Neural cell (in vitro differentiated cells): ENCODE data around the gene DNAJB11. TPM values are rescaled to one million over a fixed set of nuclear protein-coding genes. Genes with fewer than 3 reads are reported as not detected.

Experiments
- H2AFZ ChIP-seq: fragments of 200-600, 300-800 bp; sonication (generic), shearing (Covaris generic); 2 replicates; pipeline ENCODE4 v1.6.0; 2014; ENCODE audit warnings: low read depth, mild to moderate bottlenecking, antibody characterized with exemption, low read length, moderate library complexity
- H3F3A ChIP-seq: fragments of 200-600 bp; shearing (Covaris generic); 2 replicates; pipeline ENCODE4 v1.6.1; 2016; ENCODE audit warnings: mild to moderate bottlenecking, moderate library complexity, mixed read lengths, antibody characterized with exemption, low read length; ENCODE audit not compliant: insufficient read depth, poor library complexity, severe bottlenecking
- H3K27ac ChIP-seq: fragments of 200-600, 300-800 bp; sonication (generic), shearing (Covaris generic); 2 replicates; pipeline ENCODE4 v1.5.1; 2014; ENCODE audit warnings: mild to moderate bottlenecking, low read length, moderate library complexity
- H3K27me3 ChIP-seq: fragments of 300-800, 200-600 bp; sonication (generic), shearing (Covaris generic); 2 replicates; pipeline ENCODE4 v1.6.0; 2014; ENCODE audit warnings: mild to moderate bottlenecking, low read depth, low read length, moderate library complexity; ENCODE audit not compliant: insufficient read depth
- H3K36me3 ChIP-seq: fragments of 300-800, 200-600 bp; sonication (generic), shearing (Covaris generic); 2 replicates; pipeline ENCODE4 v1.5.1; 2014; ENCODE audit warnings: mild to moderate bottlenecking, antibody characterized with exemption, low read length, moderate library complexity; ENCODE audit not compliant: insufficient read depth
- H3K4me2 ChIP-seq: fragments of 300-800, 200-600 bp; sonication (generic), shearing (Covaris generic); 2 replicates; pipeline ENCODE4 v1.6.0; 2014; ENCODE audit warnings: mild to moderate bottlenecking, low read length
- H3K4me3 ChIP-seq: fragments of 300-800, 200-600 bp; sonication (generic), shearing (Covaris generic); 2 replicates; pipeline ENCODE4 v1.5.1; 2014; ENCODE audit warnings: mild to moderate bottlenecking, low read length, moderate library complexity
- H3K79me2 ChIP-seq: fragments of 200-600 bp; shearing (Covaris generic); replicated peaks from 2 replicates; pipeline ENCODE4 v1.6.0; 2014; ENCODE audit warnings: mild to moderate bottlenecking, low read length, moderate library complexity; ENCODE audit not compliant: insufficient read depth
- H3K9ac ChIP-seq: fragments of 300-800, 200-600 bp; sonication (generic), shearing (Covaris generic); 2 replicates; pipeline ENCODE4 v1.6.1; 2016; ENCODE audit warnings: mild to moderate bottlenecking, low read length, mixed read lengths
- H3K9me2 ChIP-seq: fragments of 200-600 bp; shearing (Covaris generic); 2 replicates; pipeline ENCODE4 v1.6.1; 2016; ENCODE audit warnings: mild to moderate bottlenecking, low read length, mixed read lengths; ENCODE audit not compliant: insufficient read depth
- H3K9me3 ChIP-seq: fragments of 200-600, 300-800 bp; sonication (generic), shearing (Covaris generic); 2 replicates; pipeline ENCODE4 v1.6.1; 2016; ENCODE audit warnings: mild to moderate bottlenecking, mixed run types, low read length, moderate library complexity, mixed read lengths
- H4K20me1 ChIP-seq: fragments of 200-600 bp; shearing (Covaris generic); 2 replicates; pipeline ENCODE4 v1.6.1; 2016; ENCODE audit warnings: mild to moderate bottlenecking, mixed run types; ENCODE audit not compliant: insufficient read depth
- EZH2 ChIP-seq: fragments of 200-600, 300-800 bp; shearing (Covaris generic), sonication (generic); IDR thresholded peaks from 2 replicates; pipeline ENCODE4 v1.6.1; 2014; ENCODE audit warnings: antibody characterized with exemption, low read length, borderline replicate concordance, mild to moderate bottlenecking; ENCODE audit not compliant: insufficient read depth, poor library complexity, severe bottlenecking
- MXI1 ChIP-seq: fragments of 450-650 bp; conservative IDR thresholded peaks from 2 replicates; pipeline ENCODE4 v1.6.1; 2014; ENCODE audit warnings: antibody characterized with exemption, mild to moderate bottlenecking; ENCODE audit not compliant: poor library complexity, severe bottlenecking
- RAD21 ChIP-seq: fragments of 450-650 bp; conservative IDR thresholded peaks from 2 replicates; pipeline ENCODE4 v1.6.1; 2014; ENCODE audit warnings: antibody characterized with exemption, mild to moderate bottlenecking, moderate library complexity
- SMC3 ChIP-seq: fragments of 450-650 bp; conservative IDR thresholded peaks from 2 replicates; pipeline ENCODE4 v1.6.1; 2014; ENCODE audit warnings: antibody characterized with exemption, mild to moderate bottlenecking, moderate library complexity; ENCODE audit not compliant: poor library complexity
- TAF1 ChIP-seq: IDR thresholded peaks from 2 replicates; pipeline ENCODE4 v1.6.1; 2012; ENCODE audit warnings: low read depth
- polyA plus RNA-seq: library from polyadenylated mRNA; depleted of rRNA; stranded (reverse); fragments of >200 nt; gene quantifications from 2 replicates; pipeline ENCODE4 v1.2.3, GENCODE V29; 2014
- TF ChIP-seq, protein P1 (sequence below): IDR thresholded peaks from 2 replicates; pipeline ENCODE4 v1.6.1; 2012; ENCODE audit warnings: borderline replicate concordance
- TF ChIP-seq, protein P2 (sequence below): fragments of 450-650 bp; IDR thresholded peaks from 2 replicates; pipeline ENCODE4 v1.5.1; 2014; ENCODE audit warnings: antibody characterized with exemption, mild to moderate bottlenecking, moderate library complexity; ENCODE audit not compliant: poor library complexity, severe bottlenecking

Gene DNAJB11
- polyA plus RNA-seq, 1 donor from 2014 or later: 108 TPM

- TF ChIP-seq SMC3 (no peak), TAF1 (no peak), MXI1 (no peak)
- TF ChIP-seq, protein P1, sequence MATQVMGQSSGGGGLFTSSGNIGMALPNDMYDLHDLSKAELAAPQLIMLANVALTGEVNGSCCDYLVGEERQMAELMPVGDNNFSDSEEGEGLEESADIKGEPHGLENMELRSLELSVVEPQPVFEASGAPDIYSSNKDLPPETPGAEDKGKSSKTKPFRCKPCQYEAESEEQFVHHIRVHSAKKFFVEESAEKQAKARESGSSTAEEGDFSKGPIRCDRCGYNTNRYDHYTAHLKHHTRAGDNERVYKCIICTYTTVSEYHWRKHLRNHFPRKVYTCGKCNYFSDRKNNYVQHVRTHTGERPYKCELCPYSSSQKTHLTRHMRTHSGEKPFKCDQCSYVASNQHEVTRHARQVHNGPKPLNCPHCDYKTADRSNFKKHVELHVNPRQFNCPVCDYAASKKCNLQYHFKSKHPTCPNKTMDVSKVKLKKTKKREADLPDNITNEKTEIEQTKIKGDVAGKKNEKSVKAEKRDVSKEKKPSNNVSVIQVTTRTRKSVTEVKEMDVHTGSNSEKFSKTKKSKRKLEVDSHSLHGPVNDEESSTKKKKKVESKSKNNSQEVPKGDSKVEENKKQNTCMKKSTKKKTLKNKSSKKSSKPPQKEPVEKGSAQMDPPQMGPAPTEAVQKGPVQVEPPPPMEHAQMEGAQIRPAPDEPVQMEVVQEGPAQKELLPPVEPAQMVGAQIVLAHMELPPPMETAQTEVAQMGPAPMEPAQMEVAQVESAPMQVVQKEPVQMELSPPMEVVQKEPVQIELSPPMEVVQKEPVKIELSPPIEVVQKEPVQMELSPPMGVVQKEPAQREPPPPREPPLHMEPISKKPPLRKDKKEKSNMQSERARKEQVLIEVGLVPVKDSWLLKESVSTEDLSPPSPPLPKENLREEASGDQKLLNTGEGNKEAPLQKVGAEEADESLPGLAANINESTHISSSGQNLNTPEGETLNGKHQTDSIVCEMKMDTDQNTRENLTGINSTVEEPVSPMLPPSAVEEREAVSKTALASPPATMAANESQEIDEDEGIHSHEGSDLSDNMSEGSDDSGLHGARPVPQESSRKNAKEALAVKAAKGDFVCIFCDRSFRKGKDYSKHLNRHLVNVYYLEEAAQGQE: no peak
- H3K27ac ChIP-seq: no peak overlapping the region
- no peaks in the 10 kb centered on the region for H3K9me3 ChIP-seq
- no peak overlapping the region for H2AFZ ChIP-seq
- H3K27me3 ChIP-seq: no peaks in the 10 kb centered on the region
- no peaks in the 10 kb centered on the region for H3K79me2 ChIP-seq
- H3F3A ChIP-seq: no peaks in the 10 kb centered on the region
- no peaks in the 10 kb centered on the region for H3K36me3 ChIP-seq
- H3K4me2 ChIP-seq: no peak overlapping the region
- H3K4me3 ChIP-seq: no peak overlapping the region
- no peak overlapping the region for H3K9ac ChIP-seq
- no peaks in the 10 kb centered on the region for H3K9me2 ChIP-seq
- no peaks in the 10 kb centered on the region for H4K20me1 ChIP-seq
Observed at GRCh38 chr3:186589856-186590579, 19.5 kb downstream of the DNAJB11 start.

- no peaks in the 10 kb centered on the region for H3F3A ChIP-seq
- H2AFZ ChIP-seq: no peak overlapping the region
- H4K20me1 ChIP-seq: no peaks in the 10 kb centered on the region
- H3K9me3 ChIP-seq: no peaks in the 10 kb centered on the region
- no peaks in the 10 kb centered on the region for H3K9me2 ChIP-seq
- no peak overlapping the region for H3K27ac ChIP-seq
- TF ChIP-seq RAD21 (no peak), TAF1 (no peak), EZH2 (no peak), SMC3 (no peak)
- TF ChIP-seq, protein P2, sequence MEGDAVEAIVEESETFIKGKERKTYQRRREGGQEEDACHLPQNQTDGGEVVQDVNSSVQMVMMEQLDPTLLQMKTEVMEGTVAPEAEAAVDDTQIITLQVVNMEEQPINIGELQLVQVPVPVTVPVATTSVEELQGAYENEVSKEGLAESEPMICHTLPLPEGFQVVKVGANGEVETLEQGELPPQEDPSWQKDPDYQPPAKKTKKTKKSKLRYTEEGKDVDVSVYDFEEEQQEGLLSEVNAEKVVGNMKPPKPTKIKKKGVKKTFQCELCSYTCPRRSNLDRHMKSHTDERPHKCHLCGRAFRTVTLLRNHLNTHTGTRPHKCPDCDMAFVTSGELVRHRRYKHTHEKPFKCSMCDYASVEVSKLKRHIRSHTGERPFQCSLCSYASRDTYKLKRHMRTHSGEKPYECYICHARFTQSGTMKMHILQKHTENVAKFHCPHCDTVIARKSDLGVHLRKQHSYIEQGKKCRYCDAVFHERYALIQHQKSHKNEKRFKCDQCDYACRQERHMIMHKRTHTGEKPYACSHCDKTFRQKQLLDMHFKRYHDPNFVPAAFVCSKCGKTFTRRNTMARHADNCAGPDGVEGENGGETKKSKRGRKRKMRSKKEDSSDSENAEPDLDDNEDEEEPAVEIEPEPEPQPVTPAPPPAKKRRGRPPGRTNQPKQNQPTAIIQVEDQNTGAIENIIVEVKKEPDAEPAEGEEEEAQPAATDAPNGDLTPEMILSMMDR: no peak
- TF ChIP-seq, protein P1: no peak
- no peak overlapping the region for H3K4me2 ChIP-seq
- no peaks in the 10 kb centered on the region for H3K27me3 ChIP-seq
- no peaks in the 10 kb centered on the region for H3K79me2 ChIP-seq
- no peaks in the 10 kb centered on the region for H3K36me3 ChIP-seq
- H3K4me3 ChIP-seq: no peak overlapping the region
- H3K9ac ChIP-seq: no peak overlapping the region
Observed at GRCh38 chr3:186590580-186591295, 20.2 kb downstream of the DNAJB11 start.
